NK-92 treated with Interleukin-12 subunit alpha and Interleukin-12 subunit beta, amount 100 ng/mL, for 24 hours (cell line): ENCODE results near the gene HCFC2.
"Not testable (repeated sequence)": the region's sequence is repeated elsewhere in the genome, so short reads cannot be mapped to it uniquely, and the experiment has no call there.

ENCODE experiments used
- DNase-seq: peaks from one replicate; lab custom pipeline; 2025; lab: John Stamatoyannopoulos, UW

Gene HCFC2

DNA sequence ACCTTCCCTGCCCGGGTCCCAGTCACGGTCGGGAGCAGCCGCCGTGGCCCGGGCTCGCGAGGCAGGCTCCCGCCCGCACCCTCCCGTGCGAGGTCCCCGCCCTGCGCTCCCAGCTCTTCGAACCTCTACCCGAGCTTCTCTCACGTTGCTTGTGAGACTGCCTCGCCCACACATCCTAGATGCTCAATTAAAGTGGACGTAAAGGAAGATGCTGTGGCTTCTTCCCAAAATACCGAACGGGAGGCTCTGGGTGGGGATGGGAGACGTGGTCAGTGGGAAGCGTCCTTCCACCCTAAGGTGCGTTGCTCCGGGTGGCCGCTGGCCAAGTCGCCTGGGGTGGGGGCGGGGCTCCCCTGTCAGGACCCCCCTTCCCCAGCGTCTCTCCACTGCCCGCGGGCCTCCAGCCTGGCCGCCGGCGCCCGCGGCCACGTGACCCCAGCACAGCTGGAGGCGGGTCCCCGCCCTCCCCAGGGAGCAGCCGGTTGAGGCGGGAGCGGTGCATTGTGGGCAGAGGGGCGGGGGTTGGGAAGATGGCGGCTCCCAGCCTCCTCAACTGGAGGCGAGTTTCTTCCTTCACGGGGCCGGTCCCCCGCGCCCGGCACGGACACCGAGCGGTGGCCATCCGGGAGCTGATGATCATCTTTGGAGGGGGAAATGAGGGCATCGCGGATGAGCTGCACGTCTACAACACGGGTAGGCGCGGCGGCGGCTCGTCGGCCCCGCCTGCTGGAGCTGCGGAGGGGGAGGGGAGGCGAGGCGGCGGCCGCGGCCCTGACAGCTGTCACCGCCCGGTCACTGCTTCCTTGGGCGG is at the start of gene HCFC2:
HCFC2 (plus strand) TSS at position 501 of the 811 bp plus-strand sequence; CDS start at position 531, 30 bp downstream.
- DNase-seq: peak; percentile 83

DNA sequence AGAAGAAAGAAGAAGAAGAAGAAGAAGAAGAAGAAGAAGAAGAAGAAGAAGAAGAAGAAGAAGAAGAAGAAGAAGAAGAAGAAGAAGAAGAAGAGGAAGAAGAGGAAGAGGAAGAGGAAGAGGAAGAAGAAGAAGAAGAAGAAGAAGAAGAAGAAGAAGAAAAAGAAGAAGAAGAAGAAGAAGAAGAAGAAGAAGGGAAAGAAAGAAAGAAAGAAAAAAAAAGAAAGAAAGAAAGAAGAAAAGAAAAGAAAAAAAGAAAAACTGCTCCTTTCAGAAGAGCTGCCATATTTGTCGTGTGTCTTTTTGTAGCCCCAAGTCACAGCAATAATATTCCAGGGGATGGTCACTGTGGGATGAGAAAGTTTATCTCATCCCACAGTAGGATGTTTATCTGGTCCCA is 42.5 kb upstream of the HCFC2 start:
- DNase-seq: not testable (repeated sequence)

DNA sequence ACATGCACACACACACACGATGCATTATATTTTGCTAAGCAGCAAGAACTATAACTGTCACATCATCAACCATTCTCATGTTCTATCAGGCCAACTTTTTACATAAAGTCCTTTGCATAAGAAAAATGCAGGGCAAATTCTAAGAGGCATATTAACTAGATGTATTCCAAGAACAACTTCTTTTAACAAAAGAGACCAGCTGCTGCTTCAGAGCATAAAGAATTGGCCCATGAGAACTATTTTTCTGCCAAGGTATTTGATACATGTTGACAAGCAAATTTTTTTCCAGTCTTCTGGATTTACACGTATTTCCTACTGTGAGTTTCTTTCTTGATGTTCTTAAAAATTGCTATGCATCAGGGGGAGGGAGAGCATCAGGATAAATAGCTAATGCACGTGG is 41.5 kb upstream of the HCFC2 start:
- no peak for DNase-seq

DNA sequence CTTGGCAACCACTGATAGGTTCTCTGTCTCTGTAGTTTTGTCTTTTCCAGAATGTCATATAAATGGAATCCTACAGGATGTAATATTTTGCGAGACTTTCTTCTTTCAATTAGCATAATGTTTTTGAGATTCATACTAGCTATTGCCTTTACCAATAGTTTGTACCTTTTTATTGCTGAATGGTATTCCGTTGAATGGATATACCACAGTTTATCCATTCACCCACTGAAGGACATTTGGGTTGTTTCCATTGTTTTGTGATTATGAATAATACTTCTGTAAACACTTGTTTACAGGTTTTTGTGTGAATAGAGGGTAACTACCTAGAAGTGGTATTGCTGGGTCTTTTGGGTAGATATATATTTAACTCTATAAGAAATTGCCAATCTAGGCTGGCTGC is 40.6 kb upstream of the HCFC2 start:
- DNase-seq: no peak

DNA sequence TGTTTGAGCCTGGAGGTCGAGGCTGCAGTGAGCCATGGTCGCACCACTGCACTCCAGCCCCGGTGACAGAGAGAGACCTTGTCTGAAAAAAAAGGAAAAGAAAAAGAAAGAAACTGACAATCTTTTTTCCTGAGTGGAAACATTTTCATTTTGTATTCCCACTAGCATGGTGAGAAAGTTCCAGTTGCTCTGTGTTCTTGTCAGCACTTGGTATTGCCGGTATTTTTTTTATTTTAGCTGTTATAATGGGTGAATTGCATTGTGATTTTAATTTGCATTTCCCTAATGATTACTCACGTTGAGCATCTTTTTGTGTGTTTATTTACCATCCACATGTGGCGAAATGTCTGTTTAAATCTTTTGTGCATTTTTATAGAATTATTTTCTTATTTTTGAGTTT is 40.0 kb upstream of the HCFC2 start:
- no peak for DNase-seq

DNA sequence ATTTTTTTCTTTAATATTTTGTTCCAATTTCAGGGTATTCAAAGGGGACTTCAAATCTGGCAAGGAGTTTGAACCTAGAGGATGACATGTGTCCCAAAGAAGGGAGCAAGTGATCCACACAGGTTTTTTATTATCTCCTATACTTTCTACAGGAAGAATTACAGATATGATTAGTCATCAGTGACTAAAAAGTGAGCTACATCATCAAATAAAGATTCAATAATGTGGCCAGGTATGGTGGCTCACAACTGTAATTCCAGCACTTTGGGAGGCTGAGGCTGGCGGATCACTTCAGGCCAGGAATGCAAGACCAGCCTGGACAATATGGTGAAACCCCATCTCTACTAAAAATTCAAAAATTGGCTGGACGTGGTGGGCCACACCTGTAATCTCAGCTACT is 38.6 kb upstream of the HCFC2 start:
- no peak for DNase-seq

DNA sequence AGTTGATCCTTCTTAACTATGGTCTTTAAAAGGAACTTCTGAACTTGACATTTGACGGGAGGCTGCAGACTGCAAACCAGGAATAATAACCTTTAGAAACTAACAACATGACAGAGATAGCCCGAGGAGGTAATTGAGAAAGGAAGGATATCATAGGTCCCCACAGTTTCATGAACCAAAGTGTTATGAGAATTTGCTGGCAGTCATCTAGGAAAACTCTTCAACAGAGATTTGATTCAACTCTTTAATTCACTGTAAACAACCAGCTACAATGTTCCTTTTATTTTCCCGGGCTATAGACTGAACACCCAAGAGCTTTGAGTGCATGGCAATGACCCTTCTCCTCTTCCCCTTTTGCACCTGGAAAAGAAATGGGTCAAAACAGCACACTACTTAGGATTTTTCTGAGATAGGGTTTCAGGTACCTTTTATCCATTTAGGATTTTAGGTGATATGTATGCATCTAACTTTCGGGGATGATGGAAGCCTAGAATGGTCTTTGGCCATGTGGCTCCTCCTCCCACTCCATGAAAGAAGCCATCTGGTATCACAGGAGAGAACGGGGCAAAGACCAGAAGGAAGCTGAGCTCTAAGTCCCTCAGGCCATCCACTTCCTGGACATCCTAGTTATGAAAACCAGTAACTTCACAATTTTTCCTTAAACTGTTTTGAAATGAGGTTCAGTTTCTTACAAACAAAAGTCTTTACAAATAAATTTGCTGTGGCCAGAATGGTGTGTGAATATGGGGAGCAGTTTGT is 37.3 kb upstream of the HCFC2 start:
- DNase-seq: no peak

DNA sequence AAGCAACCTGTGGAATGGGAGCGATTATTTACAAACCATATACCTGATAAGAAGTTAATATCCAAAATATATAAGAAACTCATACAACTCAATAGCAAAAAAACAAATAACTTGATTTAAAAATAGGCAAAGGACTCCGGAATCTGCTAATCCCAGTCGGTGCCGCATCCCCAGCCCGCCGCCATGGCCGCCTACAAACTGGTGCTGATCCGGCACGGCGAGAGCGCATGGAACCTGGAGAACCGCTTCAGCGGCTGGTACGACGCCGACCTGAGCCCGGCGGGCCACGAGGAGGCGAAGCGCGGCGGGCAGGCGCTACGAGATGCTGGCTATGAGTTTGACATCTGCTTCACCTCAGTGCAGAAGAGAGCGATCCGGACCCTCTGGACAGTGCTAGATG is 33.7 kb upstream of the HCFC2 start:
- not testable (repeated sequence) for DNase-seq

DNA sequence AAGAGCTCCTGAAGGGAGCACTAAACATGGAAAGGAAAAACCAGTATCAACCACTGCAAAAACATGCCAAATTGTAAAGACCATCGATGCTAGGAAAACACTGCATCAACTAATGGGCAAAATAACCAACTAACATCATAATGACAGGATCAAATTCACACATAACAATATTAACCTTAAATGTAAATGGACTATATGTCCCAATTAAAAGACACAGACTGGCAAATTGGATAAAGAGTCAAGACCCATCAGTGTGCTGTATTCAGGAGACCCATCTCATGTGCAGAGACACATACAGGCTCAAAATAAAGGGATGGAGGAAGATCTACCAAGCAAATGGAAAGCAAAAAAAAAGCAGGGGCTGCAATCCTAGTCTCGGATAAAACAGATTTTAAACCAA is 28.2 kb upstream of the HCFC2 start:
- not testable (repeated sequence) for DNase-seq

DNA sequence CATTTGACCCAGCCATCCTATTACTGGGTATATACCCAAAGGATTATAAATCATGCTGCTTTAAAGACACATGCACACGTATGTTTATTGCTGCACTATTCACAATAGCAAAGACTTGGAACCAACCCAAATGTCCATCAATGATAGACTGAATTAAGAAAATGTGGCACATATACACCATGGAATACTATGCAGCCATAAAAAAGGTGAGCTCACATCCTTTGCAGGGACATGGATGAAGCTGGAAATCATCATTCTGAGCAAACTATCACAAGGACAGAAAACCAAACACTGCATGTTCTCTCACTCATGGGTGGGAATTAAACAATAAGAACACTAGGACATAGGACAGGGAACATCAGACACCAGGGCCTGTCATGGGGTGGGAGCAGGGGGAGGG is 24.6 kb upstream of the HCFC2 start:
- DNase-seq: not testable (repeated sequence)

DNA sequence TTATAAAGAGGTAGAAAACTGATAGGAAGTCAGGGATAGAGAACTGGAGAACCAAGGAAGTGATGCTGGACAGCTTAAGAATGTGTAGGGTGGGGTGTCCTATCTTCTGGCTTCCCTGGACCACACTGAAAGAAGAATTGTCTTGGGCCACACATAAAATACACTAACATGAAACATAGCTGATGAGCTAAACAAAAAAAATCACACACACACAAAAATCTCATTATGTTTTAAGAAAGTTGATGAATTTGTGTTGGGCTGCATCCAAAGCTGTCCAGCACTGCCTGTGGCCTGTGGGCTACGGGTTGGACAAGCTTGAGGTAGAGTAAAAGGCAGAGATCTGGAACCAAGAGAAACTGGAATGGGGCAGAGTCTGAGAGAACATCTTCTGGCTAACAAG is 21.8 kb upstream of the HCFC2 start:
- no peak for DNase-seq

DNA sequence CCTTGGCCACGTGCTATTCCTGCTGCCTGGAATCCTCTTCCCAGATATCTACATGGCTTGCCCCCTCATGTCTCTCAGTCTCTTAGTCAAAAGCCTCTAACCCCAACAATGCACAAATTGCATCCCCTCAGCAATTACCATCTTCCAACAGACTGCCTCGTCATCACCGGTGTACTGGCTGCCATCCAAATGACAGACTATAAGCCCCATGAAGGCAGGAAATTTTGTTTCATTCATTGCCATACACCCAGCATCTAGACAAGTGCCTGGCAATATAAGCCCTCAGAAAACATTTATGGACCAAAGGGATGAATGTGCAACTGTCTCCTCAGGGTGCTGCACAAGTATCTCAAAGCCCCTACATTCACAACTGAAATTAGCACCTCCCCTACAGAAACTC is 20.2 kb upstream of the HCFC2 start:
- no peak for DNase-seq

DNA sequence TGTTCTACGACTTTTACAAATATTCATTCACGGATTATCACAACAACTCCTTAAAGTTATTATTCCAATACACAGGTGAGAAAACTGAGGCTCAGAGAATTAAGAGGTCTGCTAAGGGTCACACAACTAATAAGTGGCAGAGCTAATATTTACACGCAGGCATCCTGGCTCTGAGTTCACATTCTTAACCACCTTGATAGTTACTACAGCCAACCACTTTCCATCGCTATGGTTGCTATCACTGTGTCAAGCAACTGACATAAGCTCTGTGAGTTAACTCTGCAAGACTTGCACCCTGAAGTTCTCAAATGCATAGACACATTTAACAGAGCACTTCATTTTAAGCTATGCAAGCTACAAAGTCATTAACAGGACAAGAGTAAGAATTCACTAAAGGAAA is 18.0 kb upstream of the HCFC2 start:
- DNase-seq: no peak

DNA sequence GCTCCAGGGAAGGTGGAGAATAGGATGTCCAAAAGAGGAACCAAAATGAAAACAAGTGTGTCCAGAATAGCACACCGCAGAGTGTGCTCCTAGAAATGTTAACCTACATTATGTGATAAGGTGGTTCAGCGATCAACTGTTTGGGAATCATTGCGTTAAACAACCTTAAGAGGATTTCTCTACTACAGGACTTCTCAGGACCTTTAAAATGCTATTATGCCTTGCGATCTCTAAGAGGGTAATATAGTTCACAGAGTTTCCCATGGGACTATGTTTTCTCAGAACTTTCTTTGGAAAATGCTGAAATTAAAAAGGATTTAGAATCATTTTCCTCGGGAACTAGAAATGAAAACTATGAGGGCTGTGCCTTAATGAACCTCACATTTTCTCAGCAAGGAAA is 16.2 kb upstream of the HCFC2 start:
- DNase-seq: no peak

DNA sequence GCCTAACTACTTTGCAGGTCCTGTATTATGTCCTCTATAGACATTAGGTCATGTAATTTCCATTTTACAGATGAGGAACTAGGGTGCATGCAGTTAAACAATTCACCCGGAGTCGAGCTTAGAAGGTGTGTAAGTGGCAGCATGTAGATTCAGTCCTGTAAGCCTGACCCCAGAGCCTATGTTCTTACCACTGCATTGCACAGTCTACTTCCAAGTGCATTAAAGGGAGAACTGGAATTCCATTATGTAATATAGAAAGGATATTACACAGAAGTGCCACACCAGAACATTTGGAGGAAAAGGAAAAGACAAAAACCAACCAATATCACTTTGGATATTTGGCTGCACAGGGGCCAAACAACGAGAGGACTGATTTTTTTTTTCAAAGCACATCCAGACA is 15.5 kb upstream of the HCFC2 start:
- no peak for DNase-seq

DNA sequence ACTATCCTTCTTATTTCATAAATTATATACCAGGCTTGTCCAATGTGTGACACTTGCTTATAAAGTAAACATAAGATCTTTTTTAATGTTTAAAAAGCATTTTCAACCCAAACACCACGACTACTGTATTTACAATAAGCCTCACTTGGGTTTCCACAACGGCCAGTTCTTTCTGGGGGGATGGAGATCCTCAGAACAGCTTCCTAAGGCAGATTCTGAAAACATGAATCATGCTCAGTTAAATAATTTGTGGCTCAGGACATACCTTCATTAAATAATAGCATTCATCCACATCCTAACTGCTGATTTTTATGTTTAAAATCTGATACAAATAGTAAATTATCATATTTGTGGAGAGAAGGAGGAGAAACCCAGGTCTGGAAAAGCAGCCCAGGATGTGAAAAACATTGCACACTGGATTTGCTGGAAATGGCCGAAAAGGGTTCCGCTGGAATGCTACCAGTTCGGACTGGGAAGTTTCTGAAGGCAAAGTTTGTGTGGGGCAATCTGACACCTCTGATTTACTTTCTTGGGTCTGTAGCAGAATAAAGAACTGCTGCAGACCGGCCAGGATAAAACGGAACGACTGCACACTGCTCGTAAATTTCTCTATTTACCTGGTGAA is 14.9 kb upstream of the HCFC2 start:
- DNase-seq: no peak

DNA sequence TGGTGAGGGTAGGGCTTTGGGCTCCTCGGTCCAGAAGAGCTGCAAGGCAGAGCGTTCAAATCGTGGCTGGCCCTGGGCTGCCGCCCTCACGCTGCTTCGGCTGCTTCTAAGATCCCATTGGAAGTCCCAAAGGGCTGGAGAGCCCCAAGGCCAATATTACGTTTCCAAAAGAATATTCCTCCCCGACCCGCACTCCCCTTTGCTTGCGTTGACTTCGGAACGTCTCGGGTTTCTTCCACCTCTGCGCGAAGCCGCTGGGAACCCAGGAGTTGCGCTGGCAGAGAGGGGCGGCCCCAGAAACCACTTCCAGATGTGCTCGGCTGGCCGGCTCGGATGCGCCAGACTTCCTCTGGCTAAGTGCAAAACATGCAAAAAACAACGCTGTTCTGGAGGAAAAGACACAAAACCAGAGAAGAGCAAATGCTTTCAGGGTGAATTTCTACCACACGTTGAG is 14.4 kb upstream of the HCFC2 start, which contains the start of gene GLT8D2:
GLT8D2 (minus strand) TSS at position 285 of the 454 bp plus-strand sequence. CDS start 30,539 bp downstream, outside the sequence.
- no peak for DNase-seq

DNA sequence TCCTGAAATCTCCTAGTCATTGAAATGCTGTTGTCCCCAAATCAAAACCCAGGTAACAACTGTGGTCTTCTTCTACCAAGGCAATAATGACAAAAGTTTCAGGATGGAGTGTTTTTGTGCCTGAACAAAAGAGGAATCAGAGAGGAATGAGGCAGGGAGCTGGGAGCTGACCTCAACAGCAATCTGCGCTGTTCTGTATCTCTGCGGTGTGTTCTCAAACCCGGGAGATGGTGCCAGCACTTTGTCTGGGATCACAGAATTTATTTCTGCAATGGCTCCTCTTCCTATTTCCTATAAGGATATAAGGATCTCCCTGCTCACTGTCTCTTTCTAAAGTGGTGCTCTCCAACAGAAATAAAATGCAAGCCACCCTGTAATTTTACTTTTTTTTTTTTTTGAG is 13.9 kb upstream of the HCFC2 start:
- no peak for DNase-seq

DNA sequence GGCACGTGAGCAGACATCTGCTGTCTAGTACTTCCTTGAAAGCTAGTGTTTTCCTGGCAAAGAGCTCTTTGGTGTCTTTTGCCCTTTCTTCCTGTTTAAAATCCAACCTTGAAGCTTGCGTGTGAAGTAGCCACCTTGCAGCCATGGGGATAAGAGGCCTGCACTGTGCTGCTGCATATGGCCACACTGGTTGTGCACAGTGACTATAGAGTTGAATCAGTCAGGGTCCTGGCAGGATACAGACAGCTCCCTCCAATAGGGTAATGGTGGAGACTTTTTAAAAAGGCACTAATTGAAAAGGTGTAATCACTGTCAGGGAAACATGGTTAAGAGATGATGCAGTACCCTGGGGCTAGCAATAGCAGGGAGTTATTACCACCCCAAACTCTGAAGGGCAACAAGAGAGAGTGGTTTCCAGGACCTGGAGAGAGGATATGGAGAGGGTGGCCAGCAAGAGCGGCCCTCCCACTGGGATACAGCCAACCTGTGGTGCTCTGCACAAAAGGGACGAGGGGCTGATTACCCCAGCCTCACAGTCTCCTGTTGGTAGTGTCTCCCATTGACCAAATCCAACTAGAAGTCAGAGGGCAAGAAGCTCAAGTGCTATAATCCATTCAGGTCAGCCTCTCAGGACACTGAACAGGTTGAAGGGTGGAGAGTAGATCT is 9.5 kb upstream of the HCFC2 start:
- DNase-seq: no peak

DNA sequence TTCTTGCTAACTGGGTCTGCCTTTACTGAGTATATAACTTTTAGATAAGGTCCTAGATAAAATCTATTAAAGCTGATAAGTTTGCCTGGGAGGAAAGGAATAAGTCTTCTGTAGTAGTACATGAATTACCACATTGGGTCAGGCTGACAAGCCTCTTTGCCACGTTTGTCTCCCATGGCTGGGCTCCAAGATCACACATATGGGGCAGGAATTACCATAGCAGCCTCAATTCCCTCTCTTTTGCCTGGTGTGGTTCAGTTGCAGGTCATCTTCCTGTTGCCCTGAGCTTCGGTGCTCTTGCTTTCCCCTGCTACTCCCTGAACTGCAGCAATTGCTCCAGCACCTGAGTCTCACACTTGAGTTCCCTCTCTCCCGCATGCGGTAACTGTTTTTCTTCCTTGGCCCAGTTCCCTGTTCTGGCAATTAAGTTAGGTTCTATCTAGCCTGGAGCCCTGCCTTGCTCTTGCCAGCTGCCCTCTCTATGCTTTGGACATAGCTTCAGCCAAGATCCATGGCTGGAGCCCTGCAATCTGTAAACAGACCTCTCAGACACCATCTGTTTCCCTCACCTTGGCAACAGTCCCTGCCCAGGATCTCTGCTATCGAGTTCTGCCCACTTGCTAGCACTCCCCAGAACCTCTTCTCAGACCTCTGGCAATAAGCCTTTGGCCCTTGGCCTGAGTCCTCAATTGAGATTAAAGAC is 8.5 kb upstream of the HCFC2 start:
- DNase-seq: no peak

DNA sequence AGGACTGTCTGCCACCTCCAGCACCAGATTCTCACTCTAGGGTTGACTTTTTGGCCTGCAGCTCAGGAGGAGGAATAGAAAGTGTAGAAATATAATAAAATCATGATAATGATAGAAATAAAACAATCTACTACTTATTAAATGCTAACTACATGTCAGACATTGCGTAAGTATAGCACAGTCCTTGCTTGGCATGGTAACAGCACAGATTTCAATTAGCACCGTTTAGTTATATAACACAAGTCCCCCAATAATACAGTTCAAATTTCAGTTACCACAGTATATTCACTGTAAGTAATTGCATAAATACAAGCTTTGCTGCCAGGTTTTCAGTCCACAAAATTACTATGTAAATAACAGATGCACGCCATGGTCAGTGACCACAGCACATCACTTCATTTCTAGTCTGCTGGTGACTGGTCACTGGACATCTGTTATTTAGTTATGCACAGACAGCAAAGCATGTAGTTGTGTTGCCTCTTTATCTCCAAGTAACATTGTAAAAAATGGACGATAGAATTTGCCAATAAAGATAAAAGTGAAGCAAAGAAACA is 7.8 kb upstream of the HCFC2 start:
- DNase-seq: no peak
